IPS-NIHi7 (cell line): Measurements from ENCODE around the gene CHEK1.
A peak's percentile ranks its signal among the peaks of the same experiment; 100 is the strongest.
"Not testable (repeated sequence)": the region's sequence is repeated elsewhere in the genome, so short reads cannot be mapped to it uniquely, and the experiment has no call there.

Source experiments
- DNase-seq: peaks from one replicate; pipeline ENCODE4 v3.0.0; 2012; ENCODE audit warnings: mixed read lengths; ENCODE audit errors: extremely low spot score

The CHEK1 gene

GRCh38 chr11:125624756-125625213, at the start of gene CHEK1:
Gene CHEK1 (plus strand): TSS chr11:125625163. CDS start chr11:125626769, 1,606 bp downstream.
- no peak for DNase-seq

- not testable (repeated sequence) for DNase-seq
These were observed 47.8 kb upstream of the CHEK1 start for GRCh38 chr11:125577181-125577580.

- no peak for DNase-seq
These were observed 46.2 kb upstream of the CHEK1 start for GRCh38 chr11:125578783-125579182.

GRCh38 chr11:125579811-125580210, 45.2 kb upstream of the CHEK1 start:
- DNase-seq: no peak

- no peak for DNase-seq
These were observed 41.5 kb upstream of the CHEK1 start for GRCh38 chr11:125583496-125583895.

- no peak for DNase-seq
These were observed 39.5 kb upstream of the CHEK1 start for GRCh38 chr11:125585487-125585886.

GRCh38 chr11:125586623-125587022, 38.3 kb upstream of the CHEK1 start:
- DNase-seq: no peak

- no peak for DNase-seq
These were observed 37.5 kb upstream of the CHEK1 start for GRCh38 chr11:125587480-125587879.

- no peak for DNase-seq
These were observed 36.5 kb upstream of the CHEK1 start for GRCh38 chr11:125588505-125588904.

- peak; percentile 35 for DNase-seq
These were observed 33.2 kb upstream of the CHEK1 start for GRCh38 chr11:125591649-125592304.

- DNase-seq: peak; percentile 99
These were observed 32.5 kb upstream of the CHEK1 start, which contains the start of gene STT3A for GRCh38 chr11:125592305-125593113. Gene STT3A (plus strand): TSS chr11:125592852. CDS start chr11:125595916, 3,064 bp downstream.

- DNase-seq: no peak
These were observed 31.7 kb upstream of the CHEK1 start for GRCh38 chr11:125593114-125593820.

- DNase-seq: no peak
These were observed 30.0 kb upstream of the CHEK1 start for GRCh38 chr11:125594958-125595357.

GRCh38 chr11:125600663-125601062, 24.3 kb upstream of the CHEK1 start:
- no peak for DNase-seq

- no peak for DNase-seq
These were observed 21.8 kb upstream of the CHEK1 start for GRCh38 chr11:125603207-125603606.

GRCh38 chr11:125605417-125605816, 19.5 kb upstream of the CHEK1 start:
- DNase-seq: no peak

- DNase-seq: no peak
These were observed 15.4 kb upstream of the CHEK1 start for GRCh38 chr11:125609545-125609944.

GRCh38 chr11:125618383-125618782, 6.6 kb upstream of the CHEK1 start:
- no peak for DNase-seq

- no peak for DNase-seq
These were observed 3.0 kb upstream of the CHEK1 start for GRCh38 chr11:125621995-125622394.

- no peak for DNase-seq
These were observed 1.9 kb upstream of the CHEK1 start for GRCh38 chr11:125623064-125623463.

- DNase-seq: no peak
These were observed 264 bp downstream of the CHEK1 start for GRCh38 chr11:125625225-125625629.

GRCh38 chr11:125625630-125626287, 796 bp downstream of the CHEK1 start:
- peak; percentile 84 for DNase-seq
